Right lobe of liver (tissue), 6 donors: Measurements from ENCODE around the gene TSSK6. TPM values are rescaled to one million over a fixed set of nuclear protein-coding genes. Genes with fewer than 3 reads are reported as not detected.

Experiments used
- ATAC-seq, 4 donors: fragments of 200-7000 bp; cut with Tn5 transposase; one replicate each; pipeline ENCODE4 v1.9.1; 2020; ENCODE audit warnings: mild to moderate bottlenecking in 4 of 4, moderate library complexity in 4 of 4
- DNase-seq, 3 donors: peaks; one replicate each; pipeline ENCODE4 v3.0.0-alpha.2; 2020
- H3K27ac ChIP-seq, 3 donors: fragments of 200-600 bp; one replicate each; pipeline ENCODE4 v1.8.0; 2022
- H3K27me3 ChIP-seq, 2 donors: fragments of 200-600 bp; one replicate each; pipeline ENCODE4 v1.8.0; 2022
- H3K36me3 ChIP-seq, 4 donors: fragments of 200-600 bp; sonication (generic) in 1 of 4; one replicate each; pipeline versions ENCODE4 v1.5.1 to v1.8.0; 2017 to 2022; ENCODE audit warnings: control low read depth in 1 of 4
- H3K4me1 ChIP-seq, 4 donors: fragments of 200-600 bp; sonication (generic) in 1 of 4; one replicate each; pipeline versions ENCODE4 v1.5.1 to v1.8.0; 2017 to 2022; ENCODE audit warnings: control low read depth in 1 of 4
- H3K4me3 ChIP-seq, 3 donors: fragments of 200-600 bp; one replicate each; pipeline ENCODE4 v1.8.0; 2022
- H3K9me3 ChIP-seq, 4 donors: fragments of 200-600 bp; sonication (generic) in 1 of 4; one replicate each; pipeline versions ENCODE4 v1.5.1 to v1.8.0; 2017 to 2022; ENCODE audit warnings: control low read depth in 1 of 4
- POLR2A ChIP-seq: fragments of 450-650 bp; IDR thresholded peaks from one replicate; pipeline ENCODE4 v1.6.1; 2017; ENCODE audit warnings: antibody characterized with exemption, mild to moderate bottlenecking
- WGBS: methylation state at CpG from one replicate; pipeline ENCODE4 v1.1.6; 2018; ENCODE audit warnings: low coverage, low lambda C conversion rate; ENCODE audit not compliant: insufficient coverage; ENCODE audit errors: missing lambda C conversion rate; 5-methylcytosine and 5-hydroxymethylcytosine counted together
- intact Hi-C, 2 donors: fragments of 100-400 bp; cut with DNase I; formaldehyde crosslinking; loops; one replicate each; pipeline versions ENCODE4 v1.11.2 to v1.14.1; 2022
- total RNA-seq, 6 experiments: library from RNA; depleted of rRNA in 2 of 6; stranded (reverse); fragments of >200 nt in 2 of 6; fragmentation: NEBNext Ultra II Directional in 3 of 6; extraction: Animal tissue kit (Norgen Biotek cat#: 25700) in 3 of 6; gene quantifications; one replicate each; pipeline versions ENCODE4 v1.1.0 to v1.2.4, GENCODE V29; 2016 to 2023
- TF ChIP-seq, protein P1 (sequence below), 4 donors: fragments of 200-600 bp in 3 of 4; fragments of 450-650 bp in 1 of 4; IDR thresholded peaks; one replicate each; pipeline versions ENCODE4 v1.5.1 to v1.8.0; 2016 to 2022; ENCODE audit warnings: antibody characterized with exemption in 4 of 4, mild to moderate bottlenecking in 2 of 4
- donor health status: DM: no; HTN: yes; CAD: no.
- donor health status: DM: no; HTN: no; CAD: no.
- donor health status: DM: no; HTN: no; CAD: no.
- donor health status: DM: no; HTN: yes; CAD: no.
- donor health status: DM: no; HTN: yes; CAD: no.

Gene TSSK6
- total RNA-seq, 6 experiments from 2014 or later = 0.53 to 2.9 (median 1.1) TPM

DNA sequence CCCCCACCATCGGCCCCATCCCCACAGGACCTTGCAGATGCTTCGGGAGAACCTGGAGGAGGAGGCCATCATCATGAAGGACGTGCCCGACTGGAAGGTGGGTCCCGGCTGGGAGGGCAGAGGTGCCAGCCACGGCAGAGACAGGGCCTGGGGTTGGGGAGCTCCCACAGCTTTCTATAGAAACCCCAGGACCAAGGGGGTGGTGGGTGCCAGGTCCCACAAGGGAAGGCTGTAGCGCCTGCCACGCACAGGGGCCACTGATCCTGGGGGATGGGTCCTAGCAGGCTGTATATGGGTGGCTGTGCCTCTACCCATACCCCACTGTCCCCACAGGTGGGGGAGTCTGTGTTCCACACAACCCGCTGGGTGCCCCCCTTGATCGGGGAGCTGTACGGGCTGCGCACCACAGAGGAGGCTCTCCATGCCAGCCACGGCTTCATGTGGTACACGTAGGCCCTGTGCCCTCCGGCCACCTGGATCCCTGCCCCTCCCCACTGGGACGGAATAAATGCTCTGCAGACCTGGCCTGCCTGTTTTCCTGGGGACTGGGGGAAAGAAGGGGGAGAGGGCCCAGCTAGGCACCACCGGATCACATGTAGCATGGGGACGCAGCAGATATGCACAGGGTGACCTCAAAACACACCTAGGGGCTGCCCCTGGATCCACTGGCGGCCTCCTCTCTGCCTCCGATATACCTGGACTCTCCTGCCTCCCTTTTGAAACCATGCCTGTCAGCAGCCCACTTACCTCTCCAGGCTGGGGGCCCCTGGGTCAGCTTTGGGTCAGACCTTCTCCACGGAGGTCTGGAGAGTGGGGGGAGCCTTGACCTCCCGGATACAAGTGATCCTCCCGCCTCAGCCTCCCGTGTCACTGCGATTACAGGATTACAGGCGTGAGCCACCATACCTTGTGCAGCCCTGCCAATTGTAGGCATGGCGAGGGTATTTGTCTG, 12.6 kb upstream of the TSSK6 start:
- H3K9me3 ChIP-seq = no peaks in the 10 kb centered on the region
- no peak overlapping the region for H3K27ac ChIP-seq
- peaks cover 0 to 3% (median 0%) of the 10 kb centered on the region in 4 donors for H3K4me1 ChIP-seq
- intact Hi-C loops = no loop called here
- no peak overlapping the region for H3K4me3 ChIP-seq
- no peaks in the 10 kb centered on the region for H3K27me3 ChIP-seq
- ATAC-seq (no peak), DNase-seq (no peak)
- 95% methylated on average over 4 of the region's 27 CpGs for WGBS
- TF ChIP-seq POLR2A = no peak
- TF ChIP-seq, protein P1, sequence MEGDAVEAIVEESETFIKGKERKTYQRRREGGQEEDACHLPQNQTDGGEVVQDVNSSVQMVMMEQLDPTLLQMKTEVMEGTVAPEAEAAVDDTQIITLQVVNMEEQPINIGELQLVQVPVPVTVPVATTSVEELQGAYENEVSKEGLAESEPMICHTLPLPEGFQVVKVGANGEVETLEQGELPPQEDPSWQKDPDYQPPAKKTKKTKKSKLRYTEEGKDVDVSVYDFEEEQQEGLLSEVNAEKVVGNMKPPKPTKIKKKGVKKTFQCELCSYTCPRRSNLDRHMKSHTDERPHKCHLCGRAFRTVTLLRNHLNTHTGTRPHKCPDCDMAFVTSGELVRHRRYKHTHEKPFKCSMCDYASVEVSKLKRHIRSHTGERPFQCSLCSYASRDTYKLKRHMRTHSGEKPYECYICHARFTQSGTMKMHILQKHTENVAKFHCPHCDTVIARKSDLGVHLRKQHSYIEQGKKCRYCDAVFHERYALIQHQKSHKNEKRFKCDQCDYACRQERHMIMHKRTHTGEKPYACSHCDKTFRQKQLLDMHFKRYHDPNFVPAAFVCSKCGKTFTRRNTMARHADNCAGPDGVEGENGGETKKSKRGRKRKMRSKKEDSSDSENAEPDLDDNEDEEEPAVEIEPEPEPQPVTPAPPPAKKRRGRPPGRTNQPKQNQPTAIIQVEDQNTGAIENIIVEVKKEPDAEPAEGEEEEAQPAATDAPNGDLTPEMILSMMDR (IDR thresholded peaks at IDR 0.05) = no peak
- H3K36me3 ChIP-seq = peaks cover 0 to 12% (median 2%) of the 10 kb centered on the region in 4 donors

DNA sequence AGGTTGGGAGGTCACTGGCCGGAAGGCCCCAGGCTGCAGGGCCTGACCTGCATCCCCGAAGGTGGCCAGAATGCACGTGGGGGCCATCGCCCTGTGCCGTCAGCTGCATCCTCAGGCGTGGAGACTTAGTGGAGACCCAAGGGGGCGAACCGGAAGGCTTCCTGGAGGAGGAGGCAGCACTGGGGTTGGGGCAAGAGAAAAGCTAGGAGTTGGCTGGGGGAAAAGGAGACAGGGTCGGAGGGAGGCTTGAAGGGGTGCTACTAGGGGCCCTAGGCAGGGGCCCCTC, 12.0 kb upstream of the TSSK6 start:
- TF ChIP-seq, protein P1 (IDR thresholded peaks at IDR 0.05) = no peak
- TF ChIP-seq POLR2A = no peak
- 100% methylated on average over 1 of the region's 9 CpGs for WGBS
- H3K27ac ChIP-seq = no peak overlapping the region
- H3K9me3 ChIP-seq = no peaks in the 10 kb centered on the region
- H3K4me3 ChIP-seq = no peak overlapping the region
- H3K36me3 ChIP-seq = peaks cover 0 to 12% (median 2%) of the 10 kb centered on the region in 4 donors
- ATAC-seq (no peak), DNase-seq (no peak)
- H3K27me3 ChIP-seq = no peaks in the 10 kb centered on the region
- intact Hi-C loops = no loop called here
- peaks cover 0 to under 1% (median 0%) of the 10 kb centered on the region in 4 donors for H3K4me1 ChIP-seq

DNA sequence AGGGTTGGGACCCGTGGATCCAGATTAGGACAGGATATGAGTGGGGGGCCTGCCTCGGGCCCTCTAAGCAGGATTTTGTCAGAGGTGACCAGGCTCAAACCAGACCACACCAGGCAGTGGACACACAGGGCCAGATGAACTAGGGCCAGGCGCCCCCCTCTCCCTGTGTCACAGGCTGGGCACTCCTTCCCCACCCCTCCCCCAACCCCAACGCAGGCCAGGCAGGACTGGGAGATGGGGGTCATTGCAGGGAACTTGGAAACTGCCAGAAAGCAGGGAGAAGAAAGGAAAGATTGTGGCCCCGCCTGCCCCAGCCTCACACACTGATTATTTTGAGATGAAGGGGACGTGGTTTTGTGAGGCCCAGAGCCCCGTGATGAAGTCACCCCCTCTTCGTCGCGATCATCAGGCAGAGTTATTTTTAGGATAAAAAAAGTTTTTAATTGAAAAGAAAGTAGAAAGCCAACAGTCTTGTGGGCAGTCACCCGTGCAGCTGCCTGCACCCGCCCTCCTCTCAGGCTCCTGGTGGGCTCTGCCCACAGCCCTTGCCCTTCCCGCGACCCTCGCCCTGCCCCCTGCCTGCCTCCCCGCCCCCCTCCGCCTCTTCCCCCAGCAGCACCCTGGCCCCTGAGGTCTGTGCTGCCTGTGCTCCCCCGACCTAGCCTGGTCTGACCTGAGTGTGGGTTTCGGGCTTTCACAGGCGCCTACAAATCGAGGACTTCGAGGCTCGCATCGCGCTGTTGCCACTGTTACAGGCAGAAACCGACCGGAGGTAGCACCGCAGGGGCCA, 11.4 kb upstream of the TSSK6 start:
- no peak overlapping the region for H3K4me3 ChIP-seq
- DNase-seq (no peak), ATAC-seq (no peak)
- H3K4me1 ChIP-seq = no peaks in the 10 kb centered on the region
- TF ChIP-seq, protein P1 (IDR thresholded peaks at IDR 0.05) = no peak
- no peak for TF ChIP-seq POLR2A
- H3K27me3 ChIP-seq = no peaks in the 10 kb centered on the region
- WGBS = 75% methylated on average over 15 of the region's 28 CpGs
- intact Hi-C loops = no loop called here
- H3K27ac ChIP-seq = no peak overlapping the region
- no peaks in the 10 kb centered on the region for H3K9me3 ChIP-seq
- H3K36me3 ChIP-seq = peaks cover 0 to 12% (median 2%) of the 10 kb centered on the region in 4 donors

DNA sequence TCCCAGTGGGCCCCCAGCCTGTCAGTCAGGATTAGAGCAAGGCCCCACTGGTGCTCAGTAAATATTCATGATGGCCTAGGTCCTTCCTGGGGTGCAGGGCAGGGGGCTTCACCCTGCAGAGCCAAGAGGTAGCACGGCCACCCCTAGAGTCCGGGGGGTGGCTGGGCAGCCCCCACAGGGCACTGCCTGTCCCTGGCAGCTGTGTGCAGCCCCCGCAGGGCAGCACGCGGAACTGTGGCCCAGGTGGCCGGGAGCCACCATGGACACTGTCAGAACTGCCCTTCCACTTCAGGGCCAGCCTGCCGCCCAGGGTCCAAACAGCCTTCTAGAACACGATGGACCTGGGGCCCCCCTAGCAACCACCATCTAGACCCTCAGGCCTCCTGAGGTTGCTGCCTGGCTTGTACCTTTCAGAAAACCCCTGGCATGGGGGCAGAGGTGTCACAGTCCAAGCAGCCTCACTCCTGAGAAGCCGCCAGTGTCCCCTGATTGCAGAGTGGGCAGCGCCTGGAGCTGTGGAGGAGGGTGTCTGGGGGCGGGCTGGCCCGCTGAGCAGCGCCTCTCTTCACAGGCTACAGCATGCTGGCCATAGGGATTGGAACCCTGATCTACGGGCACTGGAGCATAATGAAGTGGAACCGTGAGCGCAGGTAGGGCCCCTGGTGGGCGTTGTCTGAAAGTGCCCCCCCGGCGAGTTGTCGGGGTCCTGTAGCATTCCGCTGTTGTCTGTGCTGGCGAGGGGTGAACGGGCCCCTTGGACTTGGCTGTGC, 10.4 kb upstream of the TSSK6 start:
- Histone ChIP-seq H3K27ac (no peak overlapping the region), H3K4me1 (no peaks in the 10 kb centered on the region), H3K27me3 (no peaks in the 10 kb centered on the region), H3K9me3 (no peaks in the 10 kb centered on the region), H3K4me3 (no peak overlapping the region), H3K36me3 (peaks cover 0 to 12% (median 2%) of the 10 kb centered on the region in 4 donors)
- intact Hi-C loops = no loop called here
- ATAC-seq = peak in 1 of 4 donors; percentile 12
- TF ChIP-seq POLR2A = no peak
- TF ChIP-seq, protein P1 (IDR thresholded peaks at IDR 0.05) = no peak
- 92% methylated on average over 4 of the region's 23 CpGs for WGBS
- no peak for DNase-seq
